ENCODE data around the gene DYNLL2.
"Not testable (repeated sequence)": the region's sequence is repeated elsewhere in the genome, so short reads cannot be mapped to it uniquely, and the experiment has no call there.

DYNLL2 gene

GRCh38 chr17:58082870-58083490 lies at the start of gene DYNLL2:
TSS of gene DYNLL2 (plus strand) at chr17:58083419. CDS start at chr17:58087091, 3,672 bp downstream.
- DNase-seq: peak; percentile 78 to 98 (median 90)
- intact Hi-C loops (cut with DNase I): loop anchor here (5.0 to 10.0 kb wide), 3 partner anchors 76 to 998 kb away; partner anchors contain the start of genes AKAP1, MRPS23 and SRSF1

GRCh38 chr17:58039975-58040374 lies 43.2 kb upstream of the DYNLL2 start:
- intact Hi-C loops (cut with DNase I): no loop called here
- no peak for DNase-seq

- no peak for DNase-seq
- intact Hi-C loops (cut with DNase I): no loop called here
These were observed 42.8 kb upstream of the DYNLL2 start for GRCh38 chr17:58040386-58040785.

DNA sequence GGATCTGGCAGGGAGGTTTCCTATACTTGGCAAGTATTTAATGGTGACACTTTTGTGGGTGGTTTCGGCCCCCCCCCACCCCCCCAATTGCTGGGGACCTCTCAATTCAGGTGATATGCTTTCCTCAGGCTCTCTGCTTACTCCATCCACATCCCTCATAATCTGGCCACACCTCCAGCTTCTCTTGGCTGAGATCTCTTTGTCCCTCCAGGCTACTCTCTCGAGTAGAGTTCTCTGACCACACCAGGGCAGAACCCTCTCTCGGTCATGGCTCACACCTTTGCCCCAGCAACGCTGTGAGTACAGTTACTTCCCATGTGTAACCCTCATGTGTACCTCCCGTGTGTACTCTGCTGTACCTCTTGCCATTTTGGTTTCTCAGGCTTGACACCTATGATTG lies 42.1 kb upstream of the DYNLL2 start:
- no peak for DNase-seq
- intact Hi-C loops (cut with DNase I): no loop called here

GRCh38 chr17:58043221-58044181 lies 39.7 kb upstream of the DYNLL2 start:
- intact Hi-C loops (cut with DNase I): no loop called here

GRCh38 chr17:58044256-58044655 lies 39.0 kb upstream of the DYNLL2 start:
- intact Hi-C loops (cut with DNase I): not testable (repeated sequence)

More at GRCh38 chr17:58043221-58044181, 39.7 kb upstream of the DYNLL2 start:
- DNase-seq: no peak

GRCh38 chr17:58046239-58047094 lies 36.8 kb upstream of the DYNLL2 start:
- intact Hi-C loops (cut with DNase I): no loop called here
- DNase-seq: peak in 8 of 10 donors; percentile 55 to 95 (median 68)

More at GRCh38 chr17:58044256-58044655, 39.0 kb upstream of the DYNLL2 start:
- not testable (repeated sequence) for DNase-seq

GRCh38 chr17:58047376-58048150 lies 35.7 kb upstream of the DYNLL2 start:
- no peak for DNase-seq
- intact Hi-C loops (cut with DNase I): no loop called here

DNA sequence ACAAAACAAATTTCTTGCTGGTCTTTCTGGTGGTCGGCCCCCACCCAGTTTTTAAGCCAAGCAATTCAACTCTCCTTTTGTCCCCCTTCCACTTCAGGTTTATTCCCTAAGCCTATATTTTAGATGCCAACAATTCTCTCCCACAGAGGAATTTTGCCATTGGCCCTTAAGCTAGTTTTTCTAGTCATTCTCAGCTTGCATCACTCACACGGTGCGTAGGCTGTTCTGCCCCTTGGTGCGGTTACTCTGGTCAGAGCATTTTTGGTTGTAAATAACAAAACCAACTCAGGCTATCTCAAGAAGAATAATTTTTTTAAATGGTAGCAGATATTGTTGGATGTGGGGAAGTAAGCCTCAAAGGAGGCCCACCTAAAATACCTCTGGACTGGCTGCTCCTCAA lies 33.7 kb upstream of the DYNLL2 start:
- intact Hi-C loops (cut with DNase I): no loop called here
- no peak for DNase-seq

DNA sequence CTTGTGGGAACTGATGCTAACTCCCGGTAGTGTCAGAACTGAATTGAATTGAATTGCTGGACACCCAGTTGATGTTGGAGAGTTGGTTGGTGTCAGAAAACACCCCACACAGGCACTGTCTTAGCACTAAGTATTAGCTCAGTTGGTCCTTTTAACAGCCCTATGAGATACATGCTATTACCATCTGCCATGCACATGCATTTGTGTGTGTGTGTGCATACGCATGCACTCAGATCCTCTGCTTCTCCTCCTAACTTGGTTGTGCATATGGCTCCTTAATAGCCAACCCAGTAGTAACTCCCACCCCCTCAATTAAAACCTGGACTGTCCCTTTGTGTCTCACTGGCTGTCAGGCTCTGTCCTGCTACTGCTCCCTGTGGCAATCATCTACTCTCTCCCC lies 32.3 kb upstream of the DYNLL2 start:
- intact Hi-C loops (cut with DNase I): no loop called here
- DNase-seq: no peak

GRCh38 chr17:58051468-58051867 lies 31.8 kb upstream of the DYNLL2 start:
- DNase-seq: no peak
- intact Hi-C loops (cut with DNase I): no loop called here

- no peak for DNase-seq
- intact Hi-C loops (cut with DNase I): no loop called here
These were observed 30.8 kb upstream of the DYNLL2 start for GRCh38 chr17:58052407-58052806.

- intact Hi-C loops (cut with DNase I): no loop called here
- DNase-seq: peak in 4 of 10 donors; percentile 20 to 88 (median 56)
These were observed 30.1 kb upstream of the DYNLL2 start for GRCh38 chr17:58052945-58053715.

GRCh38 chr17:58054641-58055040 lies 28.6 kb upstream of the DYNLL2 start:
- intact Hi-C loops (cut with DNase I): no loop called here
- no peak for DNase-seq

DNA sequence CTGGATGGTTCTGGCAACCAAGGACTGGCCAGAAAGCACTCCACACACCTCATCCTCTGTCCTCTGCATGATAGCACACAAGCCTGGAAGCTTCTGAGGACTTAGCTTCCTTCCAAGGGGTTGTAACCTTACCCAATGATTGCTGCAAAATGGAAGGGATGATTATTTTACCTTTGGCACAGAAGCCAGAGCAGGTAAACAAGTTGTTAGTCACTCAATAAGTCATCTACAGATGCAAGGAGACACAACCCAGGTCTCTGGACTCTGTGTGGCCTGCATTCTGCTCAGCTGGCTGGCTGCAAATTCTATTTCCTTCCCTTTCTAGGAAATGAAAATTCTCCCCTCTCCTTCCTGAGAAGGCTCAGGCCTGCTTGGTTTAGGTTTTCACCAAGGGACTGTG lies 26.7 kb upstream of the DYNLL2 start:
- intact Hi-C loops (cut with DNase I): no loop called here
- DNase-seq: no peak

GRCh38 chr17:58059141-58059540 lies 24.1 kb upstream of the DYNLL2 start:
- intact Hi-C loops (cut with DNase I): no loop called here
- no peak for DNase-seq

DNA sequence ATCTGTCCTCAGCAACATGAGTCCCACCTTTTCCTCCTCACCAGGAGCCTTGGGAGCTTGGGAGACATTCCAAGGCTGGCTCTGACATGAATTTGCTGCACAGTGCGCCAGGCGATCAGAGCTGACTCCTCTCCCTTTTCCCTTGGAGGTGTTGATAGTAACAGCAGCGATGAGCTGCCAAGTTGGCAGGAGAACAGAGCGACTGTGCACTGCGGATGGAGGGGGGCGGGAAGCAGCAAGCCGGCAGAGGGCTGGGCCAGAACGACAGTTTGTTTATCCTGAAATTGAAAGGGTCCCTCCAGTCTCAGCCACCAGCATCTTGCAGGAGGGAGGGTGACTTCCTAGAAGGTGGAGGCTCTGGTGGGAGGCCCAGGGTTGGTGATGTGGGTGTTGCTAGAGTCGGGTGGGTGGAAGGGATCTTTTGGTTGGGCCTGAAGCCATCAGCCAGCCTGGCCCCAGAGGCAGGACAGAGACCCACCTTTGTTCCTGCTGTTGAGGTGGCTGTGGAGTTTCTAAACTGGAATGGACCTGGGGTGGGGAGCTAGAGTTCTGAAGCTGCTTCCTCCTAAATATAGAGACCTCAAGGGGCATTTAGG lies 22.5 kb upstream of the DYNLL2 start:
- peak in 8 of 10 donors; percentile 47 to 95 (median 73) for DNase-seq
- intact Hi-C loops (cut with DNase I): no loop called here

GRCh38 chr17:58061672-58062071 lies 21.5 kb upstream of the DYNLL2 start:
- intact Hi-C loops (cut with DNase I): no loop called here
- no peak for DNase-seq

- DNase-seq: no peak
- intact Hi-C loops (cut with DNase I): no loop called here
These were observed 18.0 kb upstream of the DYNLL2 start for GRCh38 chr17:58065238-58065637.
